Measurements from ENCODE around the gene PRKN.
"Not testable (repeated sequence)": the region's sequence is repeated elsewhere in the genome, so short reads cannot be mapped to it uniquely, and the experiment has no call there.

The PRKN gene

DNA sequence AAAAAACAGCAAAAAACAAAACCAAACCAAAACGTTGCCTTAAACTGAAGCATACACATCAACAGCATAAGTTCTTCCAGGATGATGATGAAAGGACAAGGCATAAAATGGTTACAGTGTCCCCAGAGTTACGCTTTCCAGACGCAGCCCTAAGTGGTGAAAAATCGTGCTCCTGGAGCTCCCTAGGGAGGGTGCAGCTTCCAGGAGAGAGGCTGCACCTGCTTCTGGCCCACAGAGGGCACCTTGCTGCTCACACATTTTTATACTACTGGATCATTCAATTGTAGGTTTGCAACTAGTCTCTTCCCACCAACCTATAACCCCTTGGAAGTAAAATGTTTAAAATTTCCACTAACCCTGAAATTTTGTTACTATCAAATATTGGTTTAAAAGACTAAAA, 115.0 kb downstream of the PRKN start:
- no peak for DNase-seq

DNA sequence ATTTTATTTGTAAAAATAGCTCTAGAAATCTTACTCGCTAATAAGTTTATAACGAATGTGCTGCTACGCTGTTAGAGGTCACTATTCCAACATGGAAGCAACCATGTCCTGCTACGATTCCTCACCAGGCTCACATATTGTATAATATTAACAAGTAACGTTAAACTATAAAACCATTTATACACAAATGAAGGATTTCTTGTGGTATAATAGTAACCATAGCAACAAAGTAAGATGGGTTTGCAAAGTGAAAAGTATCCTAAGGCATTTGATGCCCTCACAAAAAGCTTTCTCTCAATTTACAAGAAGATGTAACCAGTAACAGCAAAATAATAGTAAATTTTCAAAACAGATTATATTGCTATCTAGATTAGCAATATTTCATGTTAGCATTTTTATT, 117.2 kb downstream of the PRKN start:
- DNase-seq: no peak

DNA sequence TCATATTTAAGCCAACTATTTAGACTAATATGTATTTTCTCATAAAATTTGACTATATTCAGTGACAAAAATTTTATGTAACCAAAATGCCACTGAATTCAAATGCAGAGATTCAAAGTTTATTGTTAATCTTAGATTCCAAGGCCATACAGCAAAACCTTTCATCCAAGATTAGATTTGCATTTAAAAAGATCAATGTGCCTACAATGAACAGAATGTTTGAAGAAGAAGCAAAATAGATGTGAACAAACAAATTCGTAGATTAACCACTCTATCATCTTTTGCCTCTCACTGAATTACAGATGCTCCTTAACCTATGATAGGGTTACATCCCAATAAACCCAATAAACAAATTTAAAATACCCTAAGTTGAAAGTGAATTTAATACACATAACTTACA, 121.7 kb downstream of the PRKN start:
- DNase-seq: no peak

DNA sequence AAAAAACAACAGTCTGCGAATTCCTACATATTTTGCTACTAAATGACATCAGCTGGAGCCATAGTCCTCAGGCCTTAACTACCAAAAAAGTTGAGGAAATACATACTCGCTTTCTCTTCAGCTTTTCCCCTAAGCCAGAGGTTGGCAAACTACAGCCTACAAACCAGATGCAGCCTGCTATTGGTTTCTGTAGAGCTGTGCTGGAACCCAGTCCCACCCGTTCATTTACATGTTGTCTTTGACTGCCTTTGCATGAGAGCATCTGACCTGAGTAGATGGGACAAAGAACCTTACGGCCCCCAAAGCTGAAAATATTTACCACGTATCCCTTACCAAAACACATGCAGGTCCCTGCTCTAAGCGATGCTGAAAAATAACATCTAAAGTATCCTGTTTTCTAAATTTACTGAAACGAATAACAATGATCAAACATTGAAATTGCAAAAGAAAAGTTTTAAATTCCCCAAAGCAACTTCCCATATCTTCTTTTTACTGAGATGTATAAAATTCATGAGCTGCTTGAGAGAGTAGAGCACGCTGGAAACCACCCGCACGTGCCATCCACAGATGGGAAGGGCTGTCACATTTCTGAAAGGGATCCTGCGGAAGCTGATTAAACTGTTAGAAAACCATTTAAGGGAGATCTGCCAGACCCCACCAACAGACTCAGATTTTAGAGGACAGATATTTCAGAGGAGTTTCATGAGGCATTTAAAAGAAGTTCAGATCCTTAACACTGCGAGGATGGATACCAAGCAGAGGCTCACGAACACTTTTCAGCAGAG, 124.1 kb downstream of the PRKN start:
- no peak for DNase-seq

DNA sequence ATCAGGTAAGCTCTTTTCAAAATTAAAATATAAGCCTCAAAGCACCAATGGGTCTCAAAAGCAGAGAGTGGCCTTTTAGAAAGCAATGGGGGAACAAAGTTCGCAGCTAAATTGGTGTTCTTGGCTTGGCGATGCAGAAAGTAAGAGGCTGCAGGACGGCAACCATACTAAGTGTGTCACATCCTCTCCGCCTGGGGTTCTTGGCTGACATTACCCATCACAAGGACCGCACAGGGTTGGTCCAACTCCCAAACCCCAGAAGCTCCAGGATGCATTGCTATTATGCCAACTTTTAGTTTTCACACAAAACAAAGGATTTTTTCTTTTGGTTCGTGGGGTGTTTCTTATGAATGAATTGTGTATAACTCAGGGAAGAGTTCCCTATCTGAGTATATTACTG, 124.8 kb downstream of the PRKN start:
- no peak for DNase-seq

DNA sequence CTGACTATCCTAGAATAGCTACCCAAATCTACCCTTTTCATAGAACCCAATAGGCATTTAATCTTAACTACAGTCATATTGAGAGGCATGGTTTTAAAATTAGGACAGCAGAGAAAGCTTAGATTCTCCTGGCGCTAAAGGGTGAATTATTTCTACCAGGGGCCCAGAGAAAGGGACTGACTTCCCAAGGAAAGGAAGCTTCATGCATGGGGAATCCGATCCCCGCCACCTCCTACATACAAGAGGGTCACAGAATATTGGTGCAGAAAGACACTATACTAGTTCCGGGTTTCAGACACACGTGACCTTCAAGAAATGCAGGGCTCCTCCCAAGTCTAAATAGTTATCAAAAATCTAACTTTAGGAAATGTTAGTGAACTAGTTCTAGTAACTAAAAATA, 130.9 kb downstream of the PRKN start:
- no peak for DNase-seq

DNA sequence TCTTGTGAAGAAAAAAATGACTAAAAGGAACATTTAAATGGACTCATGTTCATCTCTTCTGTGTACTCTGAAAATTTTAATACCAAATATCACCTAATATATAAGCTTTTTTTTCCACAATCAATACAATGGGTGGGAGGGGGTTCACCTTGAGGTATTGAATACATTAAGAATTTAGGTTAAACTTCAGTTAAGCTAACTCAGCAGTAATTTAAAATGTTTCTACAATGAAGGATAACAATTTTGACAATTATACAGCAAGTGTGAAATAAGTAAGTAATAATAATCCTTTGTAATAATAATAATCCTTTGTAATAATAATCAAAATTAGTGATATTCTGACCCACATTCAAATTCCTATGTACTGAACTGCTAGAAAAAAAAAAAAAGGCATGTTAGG, 136.0 kb downstream of the PRKN start:
- DNase-seq: no peak

DNA sequence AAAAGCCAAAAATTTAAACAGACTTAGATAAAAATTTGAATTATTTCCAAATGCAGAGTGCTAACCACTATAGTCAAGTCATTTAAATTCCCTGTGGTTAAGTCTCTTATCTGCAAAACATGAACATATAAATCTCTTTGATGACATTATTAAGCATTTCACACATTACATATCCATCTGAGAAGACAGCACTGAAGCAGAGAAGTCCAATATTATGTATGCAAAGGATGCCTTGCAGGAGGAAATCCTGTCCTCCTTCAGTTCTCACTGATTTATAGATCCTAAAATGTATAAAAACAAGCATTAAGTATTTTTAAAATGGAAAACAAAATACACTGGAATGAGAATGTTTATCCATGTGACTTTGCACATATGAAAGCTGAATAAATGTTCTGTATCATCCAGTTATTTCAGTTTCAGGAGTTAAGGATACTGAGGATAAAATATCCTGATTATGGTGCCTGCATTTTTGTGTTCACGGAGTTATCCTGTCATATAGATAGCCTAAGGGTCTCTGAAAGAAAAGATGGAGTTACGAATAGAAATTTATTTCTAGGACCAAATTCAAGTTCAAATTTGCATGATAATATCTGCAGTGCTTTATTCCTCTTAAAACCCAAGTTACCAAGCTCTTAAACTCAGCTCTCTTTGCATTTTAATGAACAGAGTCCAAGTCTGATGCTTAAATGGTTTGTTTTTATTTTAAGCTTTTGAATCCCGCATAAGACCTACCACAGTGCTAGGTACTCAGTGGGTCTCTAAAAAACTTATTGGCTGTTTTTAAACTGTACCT, 145.4 kb downstream of the PRKN start:
- DNase-seq: no peak

DNA sequence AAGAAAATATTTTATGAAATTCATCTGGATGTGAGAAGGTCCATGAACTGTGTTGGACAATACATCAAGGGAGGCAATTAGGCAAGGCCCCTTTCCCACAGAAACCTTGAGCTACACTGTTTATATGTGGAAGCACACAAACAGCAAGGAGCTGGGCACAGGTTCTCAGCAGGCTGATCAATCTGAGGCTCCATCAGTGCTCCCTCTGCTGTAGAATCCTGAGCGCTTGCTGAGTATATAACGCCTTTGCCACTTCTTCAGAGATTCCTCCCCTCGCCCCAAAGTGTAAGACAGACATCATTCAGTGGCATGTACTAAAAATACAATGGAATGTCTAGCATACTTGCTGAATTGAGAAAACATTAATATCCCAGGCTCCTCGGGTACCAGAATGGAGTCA, 146.9 kb downstream of the PRKN start:
- DNase-seq: no peak

DNA sequence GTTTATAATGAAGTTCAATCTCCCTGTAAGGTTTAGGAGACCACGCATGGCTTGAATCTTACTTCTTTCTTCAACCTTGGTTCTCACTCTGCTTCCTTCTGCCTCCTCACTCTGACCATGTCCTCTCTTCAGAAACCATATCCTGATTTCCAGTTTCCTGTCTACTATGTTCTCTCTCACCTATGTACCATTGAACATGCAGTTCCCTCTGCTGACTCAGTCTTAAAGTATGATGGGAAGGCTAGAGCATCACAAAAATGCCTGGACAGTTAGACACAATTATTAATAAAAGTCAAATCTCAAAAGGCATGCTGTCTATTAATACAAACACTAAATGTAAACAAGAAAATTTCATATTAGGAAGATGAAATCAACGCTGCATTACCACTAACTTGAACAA, 151.6 kb downstream of the PRKN start:
- no peak for DNase-seq

DNA sequence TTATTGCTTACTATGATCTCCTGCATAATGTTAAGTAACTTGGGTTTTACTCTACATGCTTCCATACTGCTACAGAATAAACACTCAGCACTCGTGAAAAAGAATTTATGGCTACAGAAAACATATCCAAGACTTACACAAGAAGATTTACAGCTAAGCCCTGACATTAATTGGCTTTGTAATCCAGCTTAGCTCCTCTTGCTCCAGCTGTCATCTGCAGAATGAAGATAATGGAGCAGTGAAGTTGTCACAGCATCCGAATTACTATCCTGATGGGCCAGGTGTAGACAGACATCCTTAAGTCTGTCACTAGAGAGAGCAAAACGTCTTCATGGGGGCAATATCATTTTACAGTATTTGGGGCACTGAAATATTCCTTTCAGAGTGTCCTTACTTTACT, 155.3 kb downstream of the PRKN start:
- DNase-seq: no peak

DNA sequence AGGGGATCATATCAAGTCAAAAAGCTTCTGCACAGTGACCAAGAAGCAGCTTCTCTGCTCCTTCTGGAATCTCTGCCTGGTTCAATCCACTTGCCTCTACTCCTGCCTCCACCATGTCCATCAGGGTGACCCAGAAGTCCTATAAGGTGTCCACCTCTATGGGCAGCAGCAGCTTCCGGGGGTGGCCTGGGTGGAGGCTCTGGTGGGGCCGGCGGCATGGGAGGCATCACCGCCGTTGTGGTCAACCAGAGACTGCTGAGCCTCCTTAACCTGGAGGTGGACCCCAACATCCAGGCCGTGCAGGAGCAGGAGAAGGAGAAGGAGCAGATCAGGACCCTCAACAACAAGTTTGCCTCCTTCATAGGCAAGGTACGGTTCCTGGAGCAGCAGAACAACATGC, 159.3 kb downstream of the PRKN start:
- DNase-seq: no peak

DNA sequence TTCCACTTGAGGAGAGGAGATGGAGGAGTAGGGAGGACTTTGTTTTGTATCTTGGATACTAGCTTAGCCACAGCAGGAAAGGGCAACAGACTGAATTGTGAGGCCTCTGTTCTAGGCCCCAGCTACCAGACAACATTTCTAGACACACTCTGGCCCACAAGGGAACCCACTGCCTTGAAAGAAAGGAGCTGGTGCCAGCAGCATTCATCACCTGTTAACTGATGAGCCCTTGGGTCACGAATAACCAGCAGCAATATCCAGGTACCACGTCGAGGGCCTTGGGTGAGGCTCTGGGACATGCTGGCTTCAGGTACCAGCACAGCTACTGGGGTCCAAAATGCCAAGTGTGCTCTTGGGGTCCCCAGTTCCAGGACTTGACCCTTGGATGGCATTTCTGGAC, 165.5 kb downstream of the PRKN start:
- DNase-seq: no peak

DNA sequence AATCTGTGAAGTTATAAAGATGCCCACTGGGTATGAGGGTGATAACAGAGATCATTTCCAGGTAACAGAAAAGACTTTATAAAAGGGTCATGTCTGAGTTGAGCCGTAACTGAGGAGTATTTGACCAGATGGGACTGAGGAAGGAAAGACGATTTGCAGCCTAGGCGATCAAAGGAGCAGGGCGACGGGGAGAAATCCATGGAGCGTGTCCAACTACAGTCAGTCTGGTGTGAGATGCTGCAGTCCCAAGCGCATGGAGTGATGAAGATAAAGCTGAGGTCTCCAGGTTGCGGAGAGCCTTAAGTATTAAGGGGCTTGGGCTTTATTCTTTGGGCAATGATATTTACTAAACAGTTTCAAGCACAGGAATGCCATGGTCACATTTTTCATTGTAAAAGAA, 166.7 kb downstream of the PRKN start:
- no peak for DNase-seq

DNA sequence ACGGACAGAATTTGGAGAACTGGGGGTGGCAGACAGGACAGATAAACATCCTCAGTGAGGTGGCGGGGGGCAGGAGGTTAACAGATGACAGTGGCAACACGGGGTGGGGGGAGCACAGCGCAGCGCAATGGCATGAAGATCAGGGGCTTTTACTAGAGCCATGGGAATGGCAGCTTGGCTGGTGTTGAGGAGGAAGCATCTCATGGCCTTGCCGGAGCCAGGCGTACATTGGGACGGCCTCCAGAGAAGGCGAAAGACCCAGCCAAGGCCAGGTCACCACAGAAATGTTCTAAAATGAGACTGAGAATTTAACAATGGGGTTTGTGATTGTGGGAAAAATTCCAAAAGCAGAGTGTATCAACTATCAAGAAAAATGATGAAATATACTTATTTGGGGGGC, 173.0 kb downstream of the PRKN start:
- no peak for DNase-seq

DNA sequence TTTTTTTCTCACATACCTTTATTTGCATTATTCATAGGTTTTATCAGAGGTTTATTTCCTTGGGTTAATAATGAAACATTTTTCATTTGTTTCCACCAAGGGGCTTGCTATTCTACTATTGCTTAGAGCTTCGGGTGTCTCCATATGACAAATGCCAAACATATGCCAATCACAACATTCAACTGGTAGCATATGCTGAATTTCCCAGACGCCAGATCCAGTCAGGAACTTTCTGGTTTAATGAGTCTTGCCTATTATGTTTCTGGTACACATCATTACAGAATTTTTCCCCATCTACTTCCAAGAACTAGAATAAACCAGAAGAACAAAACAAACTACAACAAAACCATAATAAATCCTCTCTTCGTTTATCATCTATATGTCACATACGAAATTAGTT, 180.7 kb downstream of the PRKN start:
- DNase-seq: no peak

DNA sequence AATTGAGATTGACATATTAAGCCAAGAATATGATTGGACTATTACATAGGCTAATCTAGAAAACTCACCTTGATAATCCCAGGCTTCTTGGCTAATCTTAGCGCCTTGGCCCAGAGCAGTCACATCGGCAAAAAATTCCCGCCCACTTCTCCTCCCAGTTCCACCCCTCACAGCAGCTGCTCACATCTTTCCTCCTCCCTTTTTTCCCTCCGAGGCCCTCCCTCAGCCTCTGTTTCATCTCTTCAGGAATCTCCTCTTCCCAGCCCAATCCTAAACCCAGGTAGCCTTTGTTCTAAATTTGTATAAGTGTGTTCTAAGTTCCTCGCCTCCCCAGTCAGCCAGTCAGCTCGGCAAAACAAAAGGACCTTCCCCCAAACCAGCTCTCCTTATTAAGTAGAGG, 184.3 kb downstream of the PRKN start:
- no peak for DNase-seq

DNA sequence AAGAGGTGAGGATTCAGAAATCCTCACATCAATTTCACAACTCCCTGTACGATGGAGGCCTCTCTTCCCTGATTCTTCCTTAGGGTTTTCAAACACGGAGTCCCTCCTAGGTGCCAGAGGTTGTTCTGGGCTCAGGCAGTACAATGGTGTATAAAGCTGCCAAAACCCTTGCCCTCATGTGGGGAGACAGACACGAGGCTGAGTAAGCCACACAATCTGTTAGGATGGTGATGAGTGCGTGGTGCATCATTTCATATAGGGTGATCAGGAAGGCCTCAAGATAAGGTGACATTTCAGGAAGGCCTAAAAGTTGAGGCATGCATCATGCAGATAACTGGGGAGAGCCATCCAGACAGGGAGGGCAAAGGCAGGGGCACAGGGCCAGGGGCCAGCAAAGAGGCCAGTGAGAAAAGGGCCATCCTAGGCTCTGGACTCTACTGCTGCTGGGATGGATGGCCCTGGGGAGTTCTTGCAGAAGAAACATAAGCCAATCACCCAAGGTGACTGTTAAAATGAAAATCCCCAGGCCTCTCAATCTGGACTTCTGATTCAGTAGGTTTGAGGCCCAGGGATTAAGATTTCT, 186.5 kb downstream of the PRKN start:
- DNase-seq: no peak

DNA sequence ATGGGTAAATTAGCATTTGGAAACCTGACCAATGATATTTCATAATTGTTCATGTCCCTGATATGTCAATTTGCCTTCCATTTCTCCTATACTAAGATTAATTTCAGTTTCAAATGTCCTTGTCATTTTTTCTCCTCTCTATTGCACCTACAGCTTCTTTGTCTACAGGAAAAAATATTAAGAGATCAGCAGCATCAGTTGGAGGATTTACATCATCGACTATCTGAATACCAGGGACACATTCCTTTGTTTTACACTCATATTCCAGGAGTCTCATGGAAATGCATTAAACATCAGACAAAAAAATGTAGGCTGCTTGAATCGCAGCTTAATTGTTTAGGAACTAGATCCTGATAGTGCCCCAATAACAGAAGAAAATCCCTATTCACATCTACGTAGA, 188.2 kb downstream of the PRKN start:
- DNase-seq: no peak

DNA sequence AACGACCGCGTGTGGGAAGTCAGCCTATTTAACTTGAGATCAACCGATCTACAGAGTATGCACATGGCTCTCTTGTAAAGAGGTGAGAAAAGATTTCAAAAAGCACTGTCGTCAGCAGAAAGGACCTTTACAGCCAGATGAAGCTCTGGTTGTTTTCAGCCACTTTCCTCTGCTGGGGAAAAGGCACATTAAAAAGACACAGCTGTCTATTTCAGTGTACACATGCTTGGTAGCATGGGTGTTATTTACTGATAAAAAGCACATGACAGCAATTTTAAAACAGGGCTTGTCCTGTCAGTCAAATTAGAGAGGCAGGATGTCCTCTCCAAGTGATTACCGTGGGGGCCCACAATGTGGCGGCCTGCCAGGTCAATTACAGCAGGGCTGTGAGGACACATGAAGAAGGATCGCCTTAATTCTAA, 188.9 kb downstream of the PRKN start:
- DNase-seq: no peak

DNA sequence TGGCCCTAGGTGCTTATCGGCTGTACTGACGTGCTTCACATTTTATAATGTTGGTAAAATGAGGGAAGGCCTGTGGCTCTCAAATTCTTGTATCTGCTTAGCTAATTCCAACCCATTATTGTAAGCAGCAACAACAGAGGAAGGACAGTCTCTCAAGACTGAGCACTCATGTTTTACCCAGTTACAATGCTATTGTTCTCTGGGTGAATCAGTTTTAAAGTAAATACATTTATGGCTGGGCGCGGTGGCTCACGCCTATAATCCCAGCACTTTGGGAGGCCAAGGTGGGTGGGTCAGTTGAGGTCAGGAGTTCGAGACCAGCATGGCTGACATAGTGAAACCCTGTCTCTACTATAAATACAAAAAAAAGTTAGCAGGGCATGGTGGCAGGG, 194.6 kb downstream of the PRKN start:
- DNase-seq: no peak

DNA sequence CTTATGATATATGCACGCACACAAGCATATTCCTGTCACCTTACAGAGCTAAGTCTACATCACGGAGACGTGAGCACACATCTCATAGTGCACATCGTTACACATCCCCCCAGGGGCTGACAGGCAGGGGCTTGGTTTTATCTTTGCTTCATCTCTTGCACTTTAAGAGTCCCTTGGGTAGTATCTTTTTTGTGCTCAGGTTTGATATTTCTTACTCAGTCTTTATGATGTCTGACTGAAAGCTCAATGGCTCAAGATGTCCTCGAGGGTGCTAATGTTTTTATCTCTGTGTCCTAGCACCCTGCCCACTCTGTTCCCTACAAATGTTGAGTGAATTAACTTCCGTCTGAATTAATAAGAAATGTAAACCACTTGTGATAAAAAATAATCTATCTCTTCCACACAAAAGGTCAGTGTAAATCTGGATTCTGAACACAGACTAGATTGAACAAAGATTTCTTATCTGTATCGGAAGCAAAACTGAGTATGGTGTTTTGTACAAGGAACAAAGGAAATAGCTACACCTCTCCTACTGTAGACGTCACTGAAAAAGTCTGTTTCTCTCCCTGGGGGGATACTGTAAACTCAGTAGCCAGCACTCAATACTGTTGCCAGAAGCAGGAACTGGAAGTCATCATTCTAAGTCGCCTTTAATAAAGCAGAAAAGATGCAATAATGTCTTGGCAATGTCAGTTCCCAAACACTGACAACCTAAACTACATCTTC, 195.1 kb downstream of the PRKN start:
- DNase-seq: no peak

DNA sequence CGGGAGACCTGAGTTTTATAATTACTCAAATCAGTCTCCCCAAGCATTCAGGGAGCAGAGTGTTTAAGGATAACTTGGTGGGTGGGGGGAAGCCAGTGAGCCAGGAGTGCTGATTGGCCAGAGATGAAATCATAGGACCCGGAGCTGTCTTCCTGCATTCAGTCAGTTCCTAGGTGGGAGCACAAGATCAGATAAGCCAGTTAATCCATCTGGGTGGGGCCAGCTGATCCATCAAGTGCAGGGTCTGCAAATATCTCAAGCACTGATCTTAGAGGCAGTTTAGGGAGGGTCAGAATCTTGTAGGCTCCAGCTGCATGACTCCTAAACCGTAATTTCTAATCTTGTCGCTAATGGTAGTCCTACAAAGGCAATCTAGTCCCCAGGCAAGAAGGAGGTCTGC, 196.2 kb downstream of the PRKN start:
- not testable (repeated sequence) for DNase-seq

DNA sequence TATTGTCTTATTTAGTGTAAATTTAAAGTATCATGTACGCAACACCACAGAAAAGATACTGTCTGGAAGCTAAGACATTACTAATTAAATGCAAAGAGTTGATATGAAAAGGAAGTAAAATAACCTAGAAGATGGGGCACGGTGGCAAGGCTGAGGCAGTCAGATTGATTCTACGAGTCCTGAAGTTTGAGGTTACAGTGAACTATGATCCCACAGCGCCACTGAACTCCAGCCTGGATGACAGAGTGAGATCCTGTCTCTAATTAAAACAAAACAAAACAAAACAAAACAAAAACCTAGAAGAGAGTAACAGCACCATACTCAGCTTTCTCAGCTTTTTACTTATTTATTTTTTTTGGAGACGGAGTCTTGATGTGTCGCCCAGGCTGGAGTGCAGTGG, 199.0 kb downstream of the PRKN start:
- no peak for DNase-seq

Data from DMS79 treated with DMSO at 0.1 percent for 48 hours (cell line).